CD4-positive, alpha-beta T cell treated with Interleukin-15 for 4 hours (primary cell): Measurements from ENCODE around the gene CTDNEP1.
"Not testable (repeated sequence)": the region's sequence is repeated elsewhere in the genome, so short reads cannot be mapped to it uniquely, and the experiment has no call there.

Experiments used
- DNase-seq: peaks from one replicate; pipeline ENCODE4 v3.0.0-alpha.2; 2020; ENCODE audit warnings: low spot score

The CTDNEP1 gene

DNA sequence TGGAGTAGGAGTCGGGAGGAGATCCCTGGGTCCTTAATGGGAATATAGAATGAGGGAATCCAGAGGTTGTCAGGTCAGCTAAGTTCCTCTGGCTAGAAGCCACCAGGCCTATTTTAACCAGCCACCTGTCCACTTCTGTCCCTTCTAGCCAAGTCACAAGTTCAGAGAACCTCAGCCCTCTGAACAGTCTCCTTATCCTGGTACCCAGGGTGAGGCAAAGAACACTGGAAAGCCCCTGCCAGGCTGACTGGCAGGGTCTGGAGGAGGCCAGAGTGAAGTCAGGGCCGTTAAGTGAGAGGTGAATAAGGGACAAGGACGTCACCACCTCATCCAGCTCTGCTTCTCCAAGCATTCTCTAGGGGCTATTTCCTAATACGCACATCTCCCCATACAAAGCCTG is 2.7 kb downstream of the CTDNEP1 start:
- DNase-seq = no peak

DNA sequence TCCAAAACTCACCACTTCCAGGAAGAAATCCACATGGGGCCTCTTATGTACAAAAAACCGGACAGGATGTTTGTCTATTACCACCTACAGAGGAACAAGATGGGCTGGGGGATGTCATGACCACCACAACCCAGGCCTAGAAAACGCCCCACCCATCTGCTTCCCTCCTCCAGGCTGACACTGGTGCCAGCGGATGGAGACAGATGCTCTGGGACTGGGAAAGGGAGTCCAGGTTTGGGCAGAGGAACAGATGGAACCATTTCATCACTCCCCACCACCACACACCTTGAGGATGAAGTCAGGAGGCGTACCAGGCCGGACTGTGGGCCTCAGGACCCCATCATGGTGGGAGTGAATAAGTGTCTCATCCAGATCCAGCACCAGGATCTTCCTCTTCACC is 4.8 kb downstream of the CTDNEP1 start:
- no peak for DNase-seq

DNA sequence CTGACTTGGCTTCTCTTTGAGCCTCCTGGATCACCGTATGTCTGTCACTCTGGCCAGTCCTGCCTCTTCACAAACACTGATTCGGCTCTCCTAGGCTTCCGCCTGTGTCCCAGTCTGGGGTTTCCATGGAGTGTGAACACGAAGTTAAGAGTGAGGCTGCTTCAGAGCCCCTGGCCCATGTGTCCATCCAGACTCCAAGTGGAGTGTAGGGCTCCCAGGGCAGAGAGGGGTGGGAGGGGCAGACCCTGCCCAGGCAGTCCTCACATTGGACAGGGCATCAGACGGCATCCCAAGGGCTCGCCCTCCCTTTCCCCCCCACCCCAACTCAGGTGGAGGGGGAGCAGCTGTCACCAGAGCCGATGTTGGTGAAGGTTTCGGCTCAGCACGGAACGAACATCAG is 7.7 kb downstream of the CTDNEP1 start:
- not testable (repeated sequence) for DNase-seq

DNA sequence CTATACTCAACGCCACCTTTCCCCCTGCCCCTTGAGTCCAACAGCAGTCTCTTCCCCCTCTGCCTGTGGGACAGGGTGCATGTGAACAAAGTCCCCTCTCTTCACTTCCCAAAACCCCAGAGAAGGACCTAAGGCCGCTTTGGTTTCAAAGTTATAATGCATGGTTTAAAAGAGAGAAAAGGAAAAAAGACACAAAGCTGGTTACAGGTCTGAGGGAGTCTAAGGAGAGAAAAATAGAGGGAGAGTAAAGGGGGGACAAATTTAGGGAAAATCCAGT is 8.1 kb downstream of the CTDNEP1 start:
- DNase-seq = no peak

DNA sequence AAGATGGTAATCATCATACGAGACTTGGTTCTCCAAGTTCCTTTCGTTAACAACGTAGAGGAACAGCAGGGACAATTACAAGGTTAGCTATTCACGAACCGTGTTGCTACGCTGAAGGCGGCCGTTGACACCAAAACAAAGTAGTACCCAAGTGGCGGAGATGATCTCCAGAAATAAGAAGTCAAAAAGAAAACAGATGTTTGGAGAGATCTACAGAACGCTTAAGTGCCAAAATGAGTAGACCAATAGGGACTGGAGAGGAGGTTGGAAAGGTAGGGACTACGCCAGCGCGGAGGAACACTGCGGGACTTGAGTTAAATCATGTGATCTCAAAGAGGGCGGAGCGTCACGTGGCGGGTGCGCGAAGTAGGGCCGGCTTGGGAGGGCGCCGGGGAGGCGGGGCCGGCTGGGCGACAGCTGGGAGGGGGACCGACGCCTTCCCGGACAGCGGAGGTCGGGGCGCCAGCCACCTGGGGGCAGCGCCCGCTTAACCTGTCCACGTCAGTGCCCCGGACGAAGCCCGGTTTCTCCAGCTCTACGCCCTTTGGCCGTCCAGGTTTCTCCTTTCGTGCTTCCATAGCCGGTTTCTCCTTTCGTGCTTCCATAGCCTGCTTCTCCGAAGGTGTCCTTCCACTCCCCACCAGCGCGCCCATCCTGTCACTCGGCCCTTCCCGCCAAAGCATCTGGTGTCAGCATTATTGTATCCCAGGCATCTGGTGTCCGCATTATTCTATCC is 8.6 kb downstream of the CTDNEP1 start:
- peak; percentile 92 for DNase-seq

DNA sequence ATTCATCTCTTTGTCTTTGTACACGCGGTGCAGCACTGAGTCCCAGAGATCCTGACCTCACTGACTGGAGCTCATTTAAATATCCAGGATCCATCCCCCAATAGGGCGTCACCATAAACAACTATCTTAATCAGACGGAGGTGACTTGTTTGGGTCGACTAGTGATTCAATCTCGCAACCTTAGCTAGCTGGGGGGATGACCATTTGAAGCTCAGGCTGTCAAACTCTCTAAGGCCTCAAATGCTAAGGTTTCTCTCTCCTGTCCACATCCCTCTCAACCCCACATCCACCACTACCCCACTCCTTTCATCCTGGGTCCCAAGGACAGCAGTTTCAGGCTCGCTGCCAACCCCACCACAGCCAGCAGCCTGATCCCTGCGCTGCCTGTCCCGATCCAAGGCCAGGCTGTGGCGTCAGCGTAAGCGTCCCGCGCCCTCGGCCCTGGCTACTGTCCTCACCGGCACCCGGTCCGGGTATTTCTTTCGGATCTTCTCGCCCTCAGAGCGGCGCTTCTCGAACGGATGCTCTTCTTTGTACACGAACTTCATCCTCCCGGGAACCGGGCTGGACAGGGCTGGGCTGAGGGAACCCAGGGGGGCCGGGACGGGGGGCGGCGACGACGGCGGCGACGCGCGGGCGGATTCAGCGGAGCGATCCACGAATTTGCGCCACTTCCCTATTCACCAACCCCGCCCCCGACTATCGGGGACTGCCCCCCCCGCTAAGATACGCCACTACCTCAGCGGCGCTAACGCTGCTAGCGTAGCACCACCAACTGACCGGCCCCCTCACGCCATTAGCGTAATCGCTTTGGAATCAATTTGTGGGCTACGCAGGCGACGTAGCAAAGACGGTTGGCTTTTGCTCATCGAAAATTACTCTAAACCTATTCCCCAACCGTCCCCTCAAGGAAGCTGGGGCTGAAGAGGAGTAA is 9.5 kb downstream of the CTDNEP1 start, which contains the start of gene GABARAP:
Gene GABARAP, minus strand, starts transcription at position 667 of the 934 bp plus-strand sequence. Its CDS starts 119 bp downstream, at position 548.
- DNase-seq = peak; percentile 93

- DNase-seq = no peak
Measured at GRCh38 chr17:7241090-7241733, 10.3 kb downstream of the CTDNEP1 start.

- no peak for DNase-seq
Measured at GRCh38 chr17:7240375-7240774, 11.2 kb downstream of the CTDNEP1 start.

DNA sequence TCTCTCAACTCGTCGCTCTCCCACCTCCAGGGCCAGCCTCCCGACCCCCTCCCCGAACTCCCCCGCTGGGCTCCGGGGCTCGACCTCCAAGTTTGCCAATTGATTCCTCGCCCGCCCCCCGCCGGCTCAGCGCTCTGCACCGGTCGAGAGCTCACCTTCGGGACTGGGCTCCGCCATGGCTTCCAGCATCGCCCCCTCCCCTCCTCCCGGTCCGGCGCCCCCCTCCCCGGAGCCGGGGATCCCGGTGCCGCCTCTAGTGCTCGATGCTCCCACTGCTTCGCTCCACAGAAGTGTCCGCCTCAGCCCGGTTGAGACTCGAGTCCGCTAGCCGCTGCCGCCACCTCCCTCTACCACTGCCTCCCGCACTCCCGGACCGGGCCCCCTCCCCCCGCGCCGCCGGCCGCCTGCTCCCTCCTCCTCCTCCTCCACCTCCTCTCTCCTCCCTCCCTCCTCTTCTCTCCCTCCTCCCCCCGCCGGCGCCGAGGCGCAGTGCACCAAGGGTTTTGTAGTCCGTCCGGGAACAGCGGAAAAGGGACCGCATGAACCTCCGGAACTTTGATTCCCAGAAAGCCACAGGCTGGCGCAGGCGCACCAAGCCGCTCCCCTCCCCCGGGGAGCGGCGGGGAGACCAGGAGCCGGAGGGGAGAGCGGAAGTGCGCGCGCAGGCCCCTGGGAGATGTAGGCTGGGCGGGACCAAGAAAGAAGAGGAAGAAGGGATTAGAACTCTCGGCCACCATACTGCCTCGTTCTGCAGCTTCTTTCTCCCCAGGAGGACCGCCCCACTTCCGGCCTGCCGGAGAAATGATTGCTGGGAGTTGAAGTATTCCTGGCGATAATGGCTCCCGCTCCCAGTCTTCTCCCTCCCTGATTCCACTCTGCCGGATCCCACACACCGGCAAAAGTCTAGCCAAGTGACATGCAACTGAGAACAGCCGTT is 12.2 kb downstream of the CTDNEP1 start, which contains the start of gene PHF23:
Gene PHF23, minus strand, starts transcription at position 367 of the 937 bp plus-strand sequence. Its CDS starts 178 bp downstream, at position 189.
- peak; percentile 99 for DNase-seq

- no peak for DNase-seq
Measured at GRCh38 chr17:7238420-7239090, 13.0 kb downstream of the CTDNEP1 start.

DNA sequence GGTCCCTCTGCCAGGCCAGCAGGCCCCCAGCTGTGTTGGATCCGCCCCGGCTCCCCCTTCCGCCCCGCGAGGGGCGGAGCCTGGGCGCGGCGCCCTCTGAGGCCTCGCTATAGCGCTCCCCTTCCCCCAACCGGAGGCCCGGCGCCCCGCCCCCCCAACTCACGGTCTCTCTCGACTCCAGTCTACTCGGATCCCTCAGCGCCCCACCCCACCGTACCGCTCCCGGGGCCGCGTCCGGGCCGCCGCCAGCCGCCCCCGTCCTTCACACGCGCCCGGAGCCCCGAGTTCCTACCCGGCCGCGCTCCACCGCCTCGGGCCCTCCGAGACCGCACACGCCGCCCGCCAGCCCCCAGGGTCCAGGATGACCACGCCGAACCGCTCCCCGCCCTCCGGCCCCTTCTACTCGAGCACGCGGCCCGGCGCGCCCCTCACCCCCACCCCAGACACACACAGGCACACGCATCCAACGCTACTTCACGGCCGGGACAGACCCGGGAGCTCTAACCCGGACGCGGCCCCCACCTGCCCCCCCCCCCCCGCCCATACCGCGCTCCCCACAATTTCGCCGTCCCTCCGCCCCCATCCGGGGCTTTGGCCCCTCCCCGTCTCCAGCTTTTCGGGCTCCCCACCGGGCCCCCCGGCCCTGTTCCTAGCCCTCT is 13.6 kb downstream of the CTDNEP1 start:
- DNase-seq = peak; percentile 82

DNA sequence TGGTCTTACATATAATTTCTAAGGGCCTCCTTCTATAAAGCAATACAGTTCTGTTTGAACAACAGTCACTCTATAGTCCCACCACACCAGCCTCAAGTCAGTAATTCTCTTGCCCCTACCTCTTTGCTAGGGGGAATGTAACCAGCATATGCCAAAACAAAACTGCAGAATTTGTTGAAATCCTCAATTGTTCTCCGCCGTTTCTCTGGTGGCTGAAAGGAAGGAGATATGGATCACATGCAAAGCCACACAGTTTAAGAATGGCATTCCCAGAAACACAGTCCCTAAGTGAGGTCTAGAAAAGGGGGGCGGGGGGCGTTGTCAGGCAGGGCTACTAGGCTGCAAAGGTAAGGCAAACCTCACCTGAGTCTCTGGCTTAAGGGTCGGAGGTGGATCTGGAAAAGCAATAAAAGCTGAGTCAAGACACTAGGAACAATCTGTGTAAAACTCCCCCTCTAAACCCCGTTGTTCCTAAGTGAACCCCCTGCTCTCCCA is 14.2 kb downstream of the CTDNEP1 start:
- no peak for DNase-seq

DNA sequence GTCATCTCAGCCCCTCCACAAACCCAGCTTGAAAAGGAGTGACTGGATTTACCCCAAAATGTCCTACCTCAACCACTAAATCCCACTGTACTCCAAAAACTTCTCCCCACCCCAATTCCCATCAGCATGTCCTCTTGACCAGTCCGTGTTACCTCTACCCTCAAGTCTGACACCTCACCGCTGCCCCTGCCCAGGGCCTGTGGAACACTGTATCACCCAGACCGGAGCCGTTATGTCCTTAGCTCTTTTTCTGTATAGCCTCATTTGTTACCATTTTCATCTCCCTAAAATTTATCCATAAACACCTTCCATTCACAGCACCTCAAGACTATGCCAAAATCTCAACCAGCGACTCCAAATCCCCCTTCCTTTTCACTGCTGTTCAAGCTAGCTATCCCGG is 14.7 kb downstream of the CTDNEP1 start:
- no peak for DNase-seq

- DNase-seq = peak; percentile 20
Measured at GRCh38 chr17:7235693-7236665, 15.6 kb downstream of the CTDNEP1 start.

GRCh38 chr17:7234083-7234951 is 17.2 kb downstream of the CTDNEP1 start, which contains the start of gene DVL2:
Gene DVL2, minus strand, starts transcription at chr17:7234517. Its CDS starts 255 bp downstream, at chr17:7234262.
- DNase-seq = peak; percentile 94

DNA sequence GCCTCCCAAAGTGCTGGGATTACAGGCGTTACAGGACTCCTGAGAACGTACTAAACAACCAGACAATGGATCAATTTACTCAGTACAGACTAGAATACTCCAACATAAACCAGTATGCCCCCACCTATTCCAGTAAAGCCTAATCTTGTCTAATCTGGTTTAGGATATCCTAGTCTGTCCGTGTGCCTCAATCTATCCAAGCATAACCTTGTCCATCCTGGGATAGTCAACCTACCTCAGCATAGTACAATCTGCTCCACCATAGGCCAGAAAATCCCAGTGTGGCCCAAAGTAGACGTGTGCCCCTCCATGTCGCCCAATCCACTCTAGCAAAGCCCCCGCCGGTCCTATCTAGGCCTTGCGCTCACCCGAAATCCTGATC is 17.8 kb downstream of the CTDNEP1 start:
- DNase-seq = no peak

GRCh38 chr17:7232114-7232513 is 19.4 kb downstream of the CTDNEP1 start:
- no peak for DNase-seq

DNA sequence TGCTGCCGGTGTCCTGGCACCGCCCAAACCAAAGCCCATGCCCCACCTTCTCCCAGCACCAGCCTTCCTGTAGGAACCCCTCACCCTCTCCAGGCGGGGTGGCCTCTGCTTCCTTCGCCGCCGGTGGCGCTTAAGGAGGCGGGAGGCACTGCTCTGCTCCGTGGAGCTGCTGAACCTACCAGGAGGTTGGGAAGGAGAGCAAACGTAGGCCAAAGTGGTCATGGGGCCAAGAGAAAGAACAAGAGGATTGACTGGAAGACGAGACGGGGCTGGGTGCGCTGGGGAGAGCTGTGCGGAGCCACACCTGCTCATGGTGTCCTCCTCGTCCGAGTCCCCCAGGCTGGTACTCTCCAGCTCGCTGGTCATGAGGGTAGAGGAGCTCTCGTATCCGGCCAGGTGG is 22.0 kb downstream of the CTDNEP1 start:
- DNase-seq = no peak
